PC-3 (cell line): ENCODE measurements around the gene CROCC2.

ENCODE experiments used
- EZH2phosphoT487 ChIP-seq: fragments of 300-600 bp; sonication (generic); IDR thresholded peaks from 2 replicates; pipeline ENCODE4 v1.6.1; 2018; ENCODE audit warnings: mild to moderate bottlenecking, antibody characterized with exemption, low read length, borderline replicate concordance
- TF ChIP-seq, protein P1 (sequence below): fragments of 300-600 bp; sonication (generic); conservative IDR thresholded peaks from 2 replicates; pipeline ENCODE4 v1.5.1; 2017; ENCODE audit warnings: antibody characterized with exemption, low read depth, mild to moderate bottlenecking, low read length

DNA sequence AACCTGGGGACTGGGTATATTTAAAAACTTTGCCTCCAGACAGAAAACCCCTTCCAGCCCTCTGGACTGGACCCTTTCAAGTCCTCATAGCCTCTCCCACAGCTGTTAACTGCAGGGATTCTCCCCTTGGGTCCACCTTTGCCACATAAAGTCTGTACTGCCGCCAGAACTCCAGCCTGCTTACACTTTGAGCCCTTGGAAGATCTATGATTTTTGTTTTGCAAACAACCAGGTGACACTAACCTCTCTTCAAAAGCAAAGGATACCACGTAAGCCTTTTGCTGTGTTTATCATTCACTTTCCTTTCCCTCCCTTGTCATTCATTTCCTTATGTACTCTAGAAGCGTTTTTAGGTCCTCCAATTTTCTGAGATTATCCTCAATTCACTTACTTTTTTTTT is 41.7 kb upstream of the CROCC2 start:
- no peak for TF ChIP-seq EZH2phosphoT487
- TF ChIP-seq, protein P1, sequence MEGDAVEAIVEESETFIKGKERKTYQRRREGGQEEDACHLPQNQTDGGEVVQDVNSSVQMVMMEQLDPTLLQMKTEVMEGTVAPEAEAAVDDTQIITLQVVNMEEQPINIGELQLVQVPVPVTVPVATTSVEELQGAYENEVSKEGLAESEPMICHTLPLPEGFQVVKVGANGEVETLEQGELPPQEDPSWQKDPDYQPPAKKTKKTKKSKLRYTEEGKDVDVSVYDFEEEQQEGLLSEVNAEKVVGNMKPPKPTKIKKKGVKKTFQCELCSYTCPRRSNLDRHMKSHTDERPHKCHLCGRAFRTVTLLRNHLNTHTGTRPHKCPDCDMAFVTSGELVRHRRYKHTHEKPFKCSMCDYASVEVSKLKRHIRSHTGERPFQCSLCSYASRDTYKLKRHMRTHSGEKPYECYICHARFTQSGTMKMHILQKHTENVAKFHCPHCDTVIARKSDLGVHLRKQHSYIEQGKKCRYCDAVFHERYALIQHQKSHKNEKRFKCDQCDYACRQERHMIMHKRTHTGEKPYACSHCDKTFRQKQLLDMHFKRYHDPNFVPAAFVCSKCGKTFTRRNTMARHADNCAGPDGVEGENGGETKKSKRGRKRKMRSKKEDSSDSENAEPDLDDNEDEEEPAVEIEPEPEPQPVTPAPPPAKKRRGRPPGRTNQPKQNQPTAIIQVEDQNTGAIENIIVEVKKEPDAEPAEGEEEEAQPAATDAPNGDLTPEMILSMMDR = no peak
